ENCODE results near the gene SCUBE2.

The SCUBE2 gene

DNA sequence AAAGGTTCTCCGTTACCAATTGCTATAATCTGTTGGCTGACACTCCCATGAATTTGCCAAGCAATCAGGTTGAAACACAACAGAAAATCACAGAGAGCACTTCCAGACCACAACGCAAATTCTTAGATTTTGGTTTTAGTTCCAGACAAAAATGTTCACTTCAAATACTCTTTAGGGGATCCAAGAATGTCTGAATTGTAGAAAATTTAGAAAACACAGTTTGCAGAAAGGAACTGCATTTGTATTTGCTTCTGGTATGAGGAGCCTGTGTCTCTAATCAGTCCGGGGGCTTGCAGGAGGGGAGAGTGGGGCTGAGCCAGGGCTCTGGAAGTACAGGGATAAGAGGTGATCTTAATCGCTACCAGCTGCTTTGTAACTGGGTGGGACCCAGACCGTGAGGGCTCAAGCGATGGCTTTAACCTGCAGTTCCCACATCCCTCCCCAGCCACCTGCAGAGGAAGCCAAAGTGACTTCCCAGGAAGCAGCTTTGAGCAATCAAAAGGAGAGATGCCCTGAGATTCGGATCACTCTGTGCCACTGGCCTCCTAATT is 18.7 kb downstream of the SCUBE2 start:
- no peak for DNase-seq

DNA sequence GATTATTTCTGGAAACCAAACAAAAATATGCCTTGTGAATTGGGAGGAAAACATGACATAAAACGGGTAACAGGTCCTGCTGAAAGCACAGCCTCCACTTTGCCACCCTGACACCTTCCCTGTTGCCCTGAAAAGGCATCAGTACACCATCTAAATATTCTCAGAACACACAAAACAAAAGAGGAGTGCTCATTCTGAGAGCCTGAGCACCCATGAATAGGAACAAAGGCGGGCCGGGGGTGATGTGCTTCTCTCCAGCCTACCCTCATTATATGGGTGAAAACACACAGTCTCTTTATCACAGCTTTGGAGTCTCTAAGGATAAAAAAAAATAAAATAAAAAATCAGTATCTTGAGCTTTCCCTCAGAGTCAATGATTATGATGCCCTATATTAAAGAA is 19.7 kb downstream of the SCUBE2 start:
- DNase-seq, result no peak

DNA sequence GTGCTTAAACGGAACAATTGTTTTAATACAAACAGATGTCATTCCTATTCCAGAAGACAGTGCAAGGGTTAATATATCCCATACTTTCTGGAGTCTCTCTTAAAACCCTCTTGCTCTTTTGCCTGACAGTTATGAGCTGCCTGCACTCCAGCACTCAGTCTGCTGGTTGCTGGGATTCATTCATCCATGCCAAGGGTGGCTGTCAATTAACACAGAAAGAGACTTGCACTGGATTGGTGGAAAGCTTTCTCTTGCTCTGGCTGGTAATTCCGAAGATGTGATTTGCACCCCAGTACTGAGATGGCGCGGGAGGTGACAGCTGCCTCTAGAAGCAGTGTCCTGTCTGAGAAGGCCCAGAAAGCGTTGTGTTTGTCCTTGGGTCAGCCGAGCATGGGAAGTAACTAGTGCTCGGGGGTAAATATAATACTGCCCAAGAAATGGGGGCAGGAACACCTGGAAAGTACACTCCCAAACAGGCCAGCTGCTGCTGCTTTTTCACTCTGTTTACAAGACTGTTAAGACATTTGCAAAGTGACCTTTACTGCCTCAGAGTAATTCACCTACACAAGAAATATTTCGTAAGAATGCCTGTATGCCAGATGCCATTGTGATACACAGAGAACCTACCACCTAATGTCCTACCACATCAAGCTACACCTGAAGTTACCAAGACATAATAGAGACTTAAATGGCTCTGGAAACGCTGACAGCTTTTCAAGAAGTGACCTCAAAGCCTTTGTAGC is 20.5 kb downstream of the SCUBE2 start:
- DNase-seq, result no peak

DNA sequence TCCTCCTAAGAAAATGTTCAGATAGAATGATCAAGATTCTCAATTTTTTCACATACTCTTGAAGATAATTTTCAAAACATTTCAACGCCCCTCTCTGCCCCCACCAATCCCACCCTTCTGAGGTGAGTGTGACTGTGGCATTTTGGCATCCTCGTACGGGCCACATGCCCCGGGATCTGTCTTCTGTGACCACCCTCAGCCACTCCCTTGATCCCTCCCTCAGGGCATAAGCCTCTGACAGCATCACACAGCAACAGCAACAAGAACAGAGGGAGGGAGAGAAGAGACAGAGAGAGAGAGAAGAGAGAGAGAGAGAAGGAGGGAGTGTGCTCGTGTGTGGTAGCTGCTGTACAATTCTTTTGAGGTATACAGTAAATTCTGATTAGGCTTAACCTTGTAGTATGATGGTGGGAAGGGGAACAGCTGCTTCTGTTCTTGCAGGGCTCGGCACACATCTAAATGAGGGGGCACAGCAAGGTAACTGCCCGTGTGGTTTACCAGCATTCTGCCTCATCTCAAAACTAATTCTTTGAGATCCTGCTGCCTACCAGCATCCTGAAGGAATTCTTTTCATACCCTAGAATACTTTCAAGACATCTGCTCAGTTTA is 21.4 kb downstream of the SCUBE2 start:
- no peak for DNase-seq

DNA sequence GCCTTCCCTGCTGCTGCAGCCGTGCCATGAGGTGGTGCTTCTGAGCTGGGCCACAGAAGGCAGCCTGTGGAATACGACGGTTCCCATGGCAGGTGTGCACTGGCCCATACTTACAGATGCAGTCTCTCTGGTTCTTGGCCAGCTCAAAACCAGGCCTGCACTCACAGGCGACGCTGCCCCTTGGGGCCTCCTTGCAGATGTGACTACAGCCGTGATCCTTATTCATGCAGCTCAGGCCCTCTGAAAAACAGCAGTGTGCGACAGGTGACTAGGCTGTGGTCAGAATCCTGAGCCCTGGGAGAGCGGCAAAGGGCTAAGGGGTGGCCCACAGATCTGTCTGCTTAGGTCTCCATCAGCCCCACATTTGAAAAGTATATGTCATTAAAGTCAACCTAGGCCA is 22.1 kb downstream of the SCUBE2 start:
- DNase-seq, result no peak

GRCh38 chr11:9066433-9066925 is 24.9 kb downstream of the SCUBE2 start:
- no peak for DNase-seq

DNA sequence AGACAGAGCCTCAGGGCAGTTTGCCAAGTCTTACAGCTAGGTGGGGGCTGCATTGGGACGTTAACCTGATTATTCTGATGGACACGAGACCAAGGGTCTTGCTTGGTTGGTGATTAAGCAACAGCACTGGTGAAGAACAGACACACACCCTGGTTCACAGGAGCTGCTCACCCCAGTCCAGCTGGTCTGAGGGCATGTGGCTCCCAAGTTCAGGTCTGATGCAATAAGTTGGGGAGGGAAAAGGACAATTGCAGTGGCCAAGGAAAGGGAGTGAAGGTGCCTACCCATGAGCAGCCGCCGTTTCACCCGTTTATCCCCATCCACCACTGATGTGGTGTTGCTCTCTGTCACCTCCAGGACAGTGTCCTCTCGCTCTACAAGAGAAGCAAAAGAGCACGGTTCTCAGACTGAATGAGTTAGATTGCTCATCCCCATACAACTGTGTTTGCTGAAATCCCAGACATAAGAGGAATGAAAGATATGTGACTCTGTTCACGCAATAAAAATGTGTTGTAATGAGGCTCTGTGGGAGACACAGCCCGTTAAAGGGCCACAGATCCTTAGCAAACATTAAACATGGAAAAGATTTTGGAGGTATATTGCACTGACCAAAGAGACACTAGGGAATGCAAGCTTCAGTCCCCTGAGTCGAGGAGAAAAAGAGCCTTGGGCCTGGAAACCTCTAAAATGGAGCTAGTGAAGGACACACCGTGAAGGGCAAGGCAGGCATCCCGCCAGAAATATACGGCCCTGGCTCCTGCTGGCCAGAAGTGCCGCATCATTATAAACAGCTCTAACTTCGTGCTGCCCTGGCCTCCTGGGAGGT is 25.6 kb downstream of the SCUBE2 start:
- DNase-seq, result no peak

DNA sequence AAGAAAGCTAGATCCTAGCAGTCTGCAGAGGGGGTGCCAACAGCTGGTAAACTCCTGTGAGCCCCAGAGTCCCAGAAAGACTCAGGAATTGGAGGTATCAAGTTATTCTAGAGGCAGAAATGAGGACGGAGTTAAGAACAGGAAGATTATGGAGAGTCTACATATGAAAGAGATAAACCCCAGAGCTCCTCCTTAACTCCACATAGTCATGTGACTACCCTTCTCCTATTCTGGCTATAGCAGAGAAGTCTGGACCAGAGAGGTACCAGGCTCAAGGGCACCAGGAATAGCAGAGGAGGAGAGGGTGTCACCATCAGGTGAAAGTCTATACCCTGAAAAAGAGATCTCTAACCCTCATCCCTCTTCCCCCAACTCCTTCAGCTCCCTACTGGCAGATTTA is 29.6 kb downstream of the SCUBE2 start:
- DNase-seq, result no peak

- DNase-seq, result peak; percentile 68 to 79
Observed at GRCh38 chr11:9060700-9061111, 30.7 kb downstream of the SCUBE2 start.

DNA sequence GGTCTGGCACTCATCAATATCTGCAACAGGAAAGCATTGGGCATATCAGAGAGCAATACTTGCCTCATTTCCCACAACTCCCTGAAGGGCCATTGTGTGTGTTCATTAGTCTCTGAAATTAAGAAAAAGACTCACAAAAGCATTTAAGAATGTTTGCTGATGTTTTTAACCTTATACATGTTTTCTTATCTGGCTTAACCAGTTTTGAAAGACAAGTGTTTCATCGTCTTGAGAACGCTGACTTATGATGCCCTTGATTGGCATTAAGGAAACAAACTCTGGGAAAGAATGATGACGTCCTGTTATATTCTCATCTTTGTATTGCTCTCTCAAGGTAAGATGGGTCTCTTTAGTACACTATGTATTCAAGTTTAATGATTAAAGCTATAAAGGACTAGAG is 32.0 kb downstream of the SCUBE2 start:
- DNase-seq, result no peak

DNA sequence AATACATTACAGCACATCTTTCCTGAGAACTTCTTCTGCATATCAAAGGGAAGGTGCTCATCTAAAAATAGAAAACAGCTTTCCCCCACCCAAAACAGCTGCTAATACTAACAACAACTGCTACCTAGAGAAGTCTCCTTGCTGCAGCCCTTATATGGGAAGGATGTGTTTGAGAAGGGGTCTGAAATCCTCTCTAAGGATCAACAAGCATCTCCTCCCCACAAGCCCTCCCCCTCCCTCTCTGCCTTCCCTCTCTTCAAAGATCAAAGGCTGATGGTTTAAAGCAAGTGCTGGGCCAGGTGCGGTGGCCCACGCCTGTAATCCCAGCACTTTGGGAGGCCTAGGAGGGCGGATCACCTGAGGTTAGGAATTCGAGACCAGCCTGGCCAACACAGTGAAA is 33.5 kb downstream of the SCUBE2 start:
- no peak for DNase-seq

GRCh38 chr11:9057007-9057406 is 34.4 kb downstream of the SCUBE2 start:
- no peak for DNase-seq

DNA sequence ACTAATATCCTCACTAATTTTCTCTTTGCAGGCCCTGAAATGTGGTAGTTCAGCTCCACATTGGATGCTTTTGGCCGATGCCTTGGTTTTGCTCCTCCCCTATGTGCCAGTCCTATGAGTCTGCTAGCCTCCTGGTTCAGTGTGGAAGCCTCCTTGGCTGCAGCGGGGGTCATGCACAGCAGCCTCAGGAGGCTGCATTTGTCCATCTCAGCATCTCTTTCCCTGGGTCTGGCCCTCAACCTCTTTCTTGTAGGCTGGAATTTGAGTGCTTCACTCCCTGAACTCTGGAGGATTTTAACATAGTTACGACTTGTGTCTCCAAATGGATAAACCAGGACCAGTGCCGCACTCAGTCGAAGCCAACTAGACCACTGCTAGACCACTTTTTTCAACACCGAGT is 34.9 kb downstream of the SCUBE2 start:
- no peak for DNase-seq

- no peak for DNase-seq
Observed at GRCh38 chr11:9053316-9054035, 37.9 kb downstream of the SCUBE2 start.

GRCh38 chr11:9052316-9052715 is 39.1 kb downstream of the SCUBE2 start:
- DNase-seq, result no peak

DNA sequence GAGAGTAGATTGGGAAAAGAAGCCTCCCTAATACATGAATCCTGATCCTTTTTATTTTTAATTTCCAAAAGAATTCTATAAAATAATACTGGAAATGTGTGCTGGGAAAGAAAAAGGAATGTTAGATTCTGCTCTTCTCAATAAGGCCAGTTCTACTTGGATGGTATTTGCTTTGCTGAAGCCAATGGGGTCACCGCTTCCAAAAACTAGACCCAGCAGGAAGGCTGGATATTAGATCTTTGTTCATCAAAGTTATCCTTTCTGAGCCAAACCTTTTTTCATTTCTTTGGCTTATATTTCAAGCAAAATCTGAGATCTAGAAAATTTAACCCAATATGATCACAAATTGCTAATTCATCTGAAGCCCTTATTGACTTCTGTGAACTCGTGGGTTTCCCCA is 41.4 kb downstream of the SCUBE2 start:
- DNase-seq, result no peak

DNA sequence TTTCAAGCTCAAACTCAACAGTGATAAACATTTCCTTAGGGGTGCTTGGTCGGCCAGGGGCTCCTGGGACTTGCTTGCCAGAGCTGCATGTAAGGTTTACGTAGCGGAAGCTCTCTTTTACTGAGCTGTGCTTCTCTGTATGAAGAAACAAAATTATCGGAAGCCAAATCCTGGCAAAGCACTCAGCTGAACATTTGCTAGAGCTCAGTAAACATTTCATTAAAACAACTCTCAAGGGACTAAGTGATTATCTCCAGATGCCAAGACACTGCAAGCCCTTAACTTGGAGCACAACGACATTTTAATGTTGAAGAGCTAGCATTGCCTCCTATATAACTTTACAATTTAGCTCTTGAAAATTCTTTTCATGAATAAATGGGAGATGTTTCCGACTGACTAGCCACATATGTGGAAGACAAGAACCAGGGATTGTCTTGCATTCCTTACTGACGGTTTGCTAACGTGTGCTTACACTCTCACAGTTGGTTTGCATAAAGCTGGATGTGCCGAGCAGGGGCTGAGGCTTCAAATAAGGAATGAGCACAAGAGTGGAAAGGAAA is 43.4 kb downstream of the SCUBE2 start:
- DNase-seq, result no peak

DNA sequence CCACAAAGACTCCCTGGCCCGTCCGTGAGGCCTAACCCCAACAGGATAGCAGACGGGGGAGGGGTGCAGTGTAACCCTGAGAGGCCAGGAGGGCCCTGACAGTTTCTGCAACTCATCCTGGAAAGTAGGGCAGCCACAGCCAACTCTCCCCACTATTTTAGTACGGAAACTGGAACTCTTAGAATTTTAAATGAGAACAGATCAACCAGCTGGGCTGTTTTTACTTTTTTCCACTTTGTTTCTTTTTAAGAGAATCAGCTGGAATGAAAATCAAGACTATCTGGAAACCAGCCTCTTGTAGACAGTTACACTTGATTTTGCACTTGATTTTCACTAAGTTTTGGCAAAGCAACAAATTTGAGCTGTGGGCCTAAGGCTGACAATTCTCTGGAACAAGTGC is 44.9 kb downstream of the SCUBE2 start:
- DNase-seq, result no peak

GRCh38 chr11:9042488-9042887 is 48.9 kb downstream of the SCUBE2 start:
- DNase-seq, result no peak

DNA sequence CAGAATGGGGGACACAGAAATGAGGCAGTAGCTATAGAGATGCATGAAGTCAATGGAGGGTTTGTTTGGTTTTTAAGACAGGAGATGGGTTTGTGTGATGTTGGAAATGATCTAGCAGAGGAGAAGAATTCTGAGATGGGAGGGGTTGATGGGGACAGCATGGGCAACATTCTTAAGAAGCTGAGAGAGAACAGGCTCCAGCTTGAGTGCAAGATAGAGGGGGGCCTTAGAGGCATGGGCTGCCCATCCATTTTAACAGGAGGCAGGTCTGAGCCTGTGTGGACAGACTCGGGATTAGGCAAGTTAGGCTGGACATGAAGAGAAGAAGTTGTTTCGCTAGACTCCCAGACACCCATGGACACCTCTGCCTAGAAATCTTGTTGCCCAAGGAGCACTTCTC is 49.7 kb downstream of the SCUBE2 start:
- DNase-seq, result no peak

DNA sequence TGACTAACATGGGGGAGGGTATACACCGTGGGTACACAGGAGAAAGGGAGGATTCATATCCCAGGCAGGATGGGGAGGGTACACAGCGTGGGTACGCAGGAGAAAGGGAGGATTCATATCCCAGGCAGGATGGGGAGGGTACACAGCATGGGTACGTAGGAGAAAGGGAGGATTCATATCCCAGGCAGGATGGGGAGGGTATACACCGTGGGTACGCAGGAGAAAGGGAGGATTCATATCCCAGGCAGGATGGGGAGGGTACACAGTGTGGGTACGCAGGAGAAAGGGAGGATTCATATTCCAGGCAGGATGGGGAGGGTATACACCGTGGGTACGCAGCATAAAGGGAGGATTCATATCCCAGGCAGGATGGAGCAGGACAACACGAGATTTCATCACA is 51.0 kb downstream of the SCUBE2 start:
- no peak for DNase-seq

DNA sequence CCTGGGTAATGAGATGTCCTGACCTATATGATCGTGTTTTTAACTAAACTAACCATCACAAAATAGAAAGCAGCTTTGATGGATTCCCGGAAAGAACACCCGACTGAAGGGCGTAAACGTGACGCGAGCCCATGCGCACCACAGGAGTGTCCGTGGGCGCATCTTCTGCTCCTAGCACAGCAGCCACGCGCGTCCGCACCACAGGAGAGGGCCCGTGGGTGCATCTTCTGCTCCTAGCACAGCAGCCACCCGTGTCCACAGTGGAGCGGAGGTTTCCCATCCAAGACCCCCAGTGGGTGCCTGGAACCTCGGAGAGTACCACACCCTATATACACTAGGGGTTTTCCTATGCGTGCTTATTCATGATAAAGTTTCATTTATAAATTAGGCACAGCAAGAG is 51.5 kb downstream of the SCUBE2 start:
- DNase-seq, result no peak

GRCh38 chr11:9039198-9039597 is 52.2 kb downstream of the SCUBE2 start:
- DNase-seq, result no peak
